NT2/D1 (cell line): ENCODE results near the gene PHF23.

ENCODE experiments used
- DNase-seq: peaks from one replicate; pipeline ENCODE4 v3.0.0-alpha.2; 2011; ENCODE audit warnings: low read depth, low spot score
- H3K27me3 ChIP-seq: 2 replicates; pipeline ENCODE4 v1.6.0; 2011; ENCODE audit warnings: mild to moderate bottlenecking; ENCODE audit not compliant: insufficient read length, insufficient read depth
- H3K36me3 ChIP-seq: 2 replicates; pipeline ENCODE4 v1.6.1; 2011; ENCODE audit warnings: mild to moderate bottlenecking, low read length, mixed read lengths; ENCODE audit not compliant: insufficient read depth, insufficient read length
- H3K4me1 ChIP-seq: 2 replicates; pipeline ENCODE4 v1.5.1; 2011; ENCODE audit not compliant: insufficient read depth, insufficient read length
- H3K4me3 ChIP-seq: 2 replicates; pipeline ENCODE4 v1.5.1; 2011; ENCODE audit warnings: low read depth; ENCODE audit not compliant: insufficient read length
- H3K9ac ChIP-seq: 2 replicates; pipeline ENCODE4 v1.6.0; 2011; ENCODE audit warnings: low read depth; ENCODE audit not compliant: insufficient read length
- H3K9me3 ChIP-seq: 2 replicates; pipeline ENCODE4 v1.5.1; 2011; ENCODE audit warnings: mild to moderate bottlenecking, low read length; ENCODE audit not compliant: insufficient read depth
- SUZ12 ChIP-seq: IDR thresholded peaks from 2 replicates; pipeline ENCODE4 v1.6.1; 2011; ENCODE audit not compliant: insufficient read length, insufficient read depth; ENCODE audit errors: extremely low read depth
- YY1 ChIP-seq: IDR thresholded peaks from 2 replicates; pipeline ENCODE4 v1.6.1; 2011; ENCODE audit not compliant: insufficient read length, insufficient read depth
- ZNF274 ChIP-seq: IDR thresholded peaks from 2 replicates; pipeline ENCODE4 v1.6.1; 2011; ENCODE audit warnings: mild to moderate bottlenecking, low read depth, low read length

Gene PHF23

GRCh38 chr17:7191069-7191468, 48.2 kb downstream of the PHF23 start:
- H3K4me3 ChIP-seq, result no peak overlapping the region
- H3K27me3 ChIP-seq, result no peaks in the 10 kb centered on the region
- H3K9me3 ChIP-seq, result no peaks in the 10 kb centered on the region
- H3K9ac ChIP-seq, result no peak overlapping the region
- no peak for TF ChIP-seq YY1
- TF ChIP-seq SUZ12, result no peak
- no peak for TF ChIP-seq ZNF274
- H3K36me3 ChIP-seq, result peaks cover 41% of the 10 kb centered on the region
- H3K4me1 ChIP-seq, result peaks cover 6% of the 10 kb centered on the region
- DNase-seq, result no peak

- no peak for DNase-seq
Observed at GRCh38 chr17:7190276-7190917, 48.9 kb downstream of the PHF23 start.

GRCh38 chr17:7186241-7186640, 53.0 kb downstream of the PHF23 start:
- Histone ChIP-seq H3K4me3 (no peak overlapping the region), H3K9me3 (no peaks in the 10 kb centered on the region), H3K9ac (no peak overlapping the region), H3K27me3 (no peaks in the 10 kb centered on the region), H3K36me3 (peaks cover 12% of the 10 kb centered on the region), H3K4me1 (peaks cover 4% of the 10 kb centered on the region)
- no peak for TF ChIP-seq ZNF274
- no peak for TF ChIP-seq SUZ12
- DNase-seq, result no peak

More at GRCh38 chr17:7190276-7190917, 48.9 kb downstream of the PHF23 start:
- Histone ChIP-seq H3K27me3 (no peaks in the 10 kb centered on the region), H3K4me1 (peaks cover 6% of the 10 kb centered on the region), H3K36me3 (peaks cover 34% of the 10 kb centered on the region), H3K9ac (peak overlapping the region; percentile 21), H3K9me3 (no peaks in the 10 kb centered on the region), H3K4me3 (no peak overlapping the region)
- TF ChIP-seq YY1 (no peak), ZNF274 (no peak), SUZ12 (no peak)
